Subcutaneous abdominal adipose tissue (tissue), 5 donors: ENCODE measurements around the gene GBE1.

ENCODE experiments used
- H3K27ac ChIP-seq: one replicate; pipeline ENCODE4 v1.7.0; 2013; ENCODE audit warnings: low read depth, mild to moderate bottlenecking, inconsistent platforms, low read length, moderate library complexity
- H3K27me3 ChIP-seq, 5 donors: one replicate each; pipeline ENCODE4 v1.7.0; 2013; ENCODE audit warnings: low read length in 5 of 5, inconsistent platforms in 1 of 5; ENCODE audit not compliant: control insufficient read depth in 5 of 5, insufficient read depth in 4 of 5
- H3K36me3 ChIP-seq, 5 donors: one replicate each; pipeline ENCODE4 v1.7.0; 2013; ENCODE audit warnings: low read length in 5 of 5; ENCODE audit not compliant: control insufficient read depth in 5 of 5, insufficient read depth in 5 of 5
- H3K4me1 ChIP-seq, 5 donors: one replicate each; pipeline ENCODE4 v1.7.0; 2013; ENCODE audit warnings: low read length in 5 of 5, mild to moderate bottlenecking in 3 of 5, moderate library complexity in 1 of 5; ENCODE audit not compliant: control insufficient read depth in 5 of 5, insufficient read depth in 5 of 5
- H3K4me3 ChIP-seq, 5 donors: one replicate each; pipeline ENCODE4 v1.7.0; 2013; ENCODE audit warnings: low read length in 5 of 5, low read depth in 1 of 5
- H3K9ac ChIP-seq, 5 donors: one replicate each; pipeline ENCODE4 v1.7.0; 2013; ENCODE audit warnings: low read length in 5 of 5, mild to moderate bottlenecking in 4 of 5, moderate library complexity in 3 of 5
- H3K9me3 ChIP-seq, 5 donors: one replicate each; pipeline ENCODE4 v1.7.0; 2013; ENCODE audit warnings: low read length in 5 of 5; ENCODE audit not compliant: control insufficient read depth in 5 of 5
- donor health status: healthy.
- donor health status: healthy.
- donor health status: healthy.
- donor health status: healthy.
- donor health status: healthy.

The GBE1 gene

DNA sequence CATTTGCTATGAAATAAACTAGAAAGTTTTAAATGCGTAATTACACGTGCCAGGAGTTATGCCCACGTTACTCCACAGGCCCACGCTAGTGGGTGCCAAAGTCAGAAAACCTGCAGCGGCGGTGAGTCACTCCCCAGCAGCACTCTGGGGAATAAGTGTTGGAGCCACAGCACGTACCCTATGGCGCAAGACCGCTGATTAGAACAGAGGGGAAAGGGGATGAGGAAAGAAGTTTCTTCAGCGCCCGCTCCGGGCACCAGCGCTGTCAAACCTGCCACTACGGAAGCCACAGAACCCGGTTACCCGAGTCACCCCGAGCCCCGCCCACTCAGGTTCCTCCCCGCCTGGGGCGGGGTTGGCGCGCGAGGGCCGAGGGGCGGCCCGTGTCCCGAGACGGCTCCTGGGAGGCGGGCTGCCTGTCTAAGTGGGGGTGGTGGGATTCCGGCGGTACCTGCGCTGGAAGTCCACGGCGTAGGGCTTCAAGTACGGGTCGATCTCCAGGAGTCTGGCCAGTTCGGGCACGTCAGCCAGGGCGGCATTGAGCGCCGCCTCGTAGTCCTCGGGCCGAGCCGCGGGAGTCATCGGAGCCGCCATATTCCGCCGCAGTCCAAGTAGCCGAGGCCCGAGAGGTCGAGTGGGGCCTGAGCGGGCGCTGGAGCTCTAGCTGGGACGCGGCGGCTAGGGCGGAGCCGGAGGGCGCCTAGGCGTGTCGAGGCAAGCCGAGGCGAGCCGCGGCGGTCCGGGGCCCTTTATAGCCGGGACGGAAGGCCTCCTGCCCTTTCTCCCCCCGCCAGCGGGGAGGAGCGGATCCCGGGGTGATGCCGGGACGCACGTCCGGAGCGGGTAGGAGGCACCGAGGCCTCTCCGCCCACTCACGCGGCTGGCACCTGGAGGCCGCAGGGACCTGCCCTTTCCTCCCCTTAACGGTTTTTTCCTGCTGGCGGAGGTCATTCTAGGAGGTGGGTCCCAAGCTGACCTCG, at the start of gene GBE1:
Gene GBE1, minus strand, starts transcription at position 722 of the 980 bp plus-strand sequence. Its CDS starts 128 bp downstream, at position 594.
- peaks cover 0 to 8% (median 4%) of the 10 kb centered on the region in 5 donors for H3K36me3 ChIP-seq
- peak within 1 kb of the TSS; percentile 70 to 86 (median 83) for H3K4me3 ChIP-seq
- no peaks in the 10 kb centered on the region for H3K27me3 ChIP-seq
- H3K9me3 ChIP-seq, result no peaks in the 10 kb centered on the region
- H3K9ac ChIP-seq, result peak within 1 kb of the TSS; percentile 87 to 98 (median 93)
- peak within 1 kb of the TSS; percentile 97 for H3K27ac ChIP-seq
- peaks cover 4 to 53% (median 47%) of the 10 kb centered on the region in 5 donors for H3K4me1 ChIP-seq

DNA sequence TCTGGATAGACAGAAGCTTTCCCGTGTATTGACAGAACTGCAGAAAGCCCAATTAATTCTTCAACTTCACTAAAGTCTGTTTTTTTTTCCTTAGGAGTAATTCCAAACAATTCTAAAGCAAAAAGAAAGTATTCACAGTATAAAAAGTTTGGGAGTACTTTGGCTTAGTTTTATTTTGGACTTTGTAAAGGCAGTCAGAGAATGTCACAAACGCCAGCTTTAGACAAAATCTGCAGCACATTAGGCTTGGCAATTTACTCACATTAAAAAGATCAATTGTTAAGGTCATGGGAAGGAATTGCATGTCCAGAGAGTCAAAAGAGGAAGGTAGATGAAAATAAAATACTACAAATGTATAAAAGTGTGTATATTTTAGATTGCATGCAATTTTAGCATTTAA, 47.5 kb upstream of the GBE1 start:
- no peak overlapping the region for H3K4me3 ChIP-seq
- H3K27ac ChIP-seq, result no peak overlapping the region
- H3K36me3 ChIP-seq, result no peaks in the 10 kb centered on the region
- H3K9me3 ChIP-seq, result no peaks in the 10 kb centered on the region
- H3K27me3 ChIP-seq, result no peaks in the 10 kb centered on the region
- H3K9ac ChIP-seq, result no peak overlapping the region
- H3K4me1 ChIP-seq, result no peaks in the 10 kb centered on the region

DNA sequence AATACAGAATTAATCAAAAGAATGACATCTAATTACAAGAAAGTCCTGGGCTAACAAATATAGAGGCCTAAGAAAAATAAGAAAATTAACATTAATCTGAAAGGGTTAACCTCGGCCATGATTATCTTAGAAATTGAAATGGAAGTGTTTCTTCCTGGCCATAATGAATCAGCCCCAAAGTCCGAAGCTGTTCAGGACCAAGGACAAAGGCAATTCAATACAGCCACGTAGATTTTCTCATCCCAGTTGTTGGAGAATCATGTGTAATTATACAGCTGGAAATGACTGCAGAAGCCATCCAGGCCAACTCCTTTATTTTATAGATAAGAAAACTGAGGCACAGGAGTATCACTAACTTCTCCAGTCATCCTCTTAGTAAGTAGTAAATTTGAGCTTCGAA, 38.0 kb upstream of the GBE1 start:
- Histone ChIP-seq H3K36me3 (no peaks in the 10 kb centered on the region), H3K9me3 (no peaks in the 10 kb centered on the region), H3K9ac (no peak overlapping the region), H3K27me3 (no peaks in the 10 kb centered on the region), H3K4me3 (no peak overlapping the region), H3K4me1 (no peaks in the 10 kb centered on the region), H3K27ac (no peak overlapping the region)

GRCh38 chr3:81793410-81793809, 32.0 kb upstream of the GBE1 start:
- no peaks in the 10 kb centered on the region for H3K9me3 ChIP-seq
- no peak overlapping the region for H3K4me3 ChIP-seq
- no peaks in the 10 kb centered on the region for H3K4me1 ChIP-seq
- no peaks in the 10 kb centered on the region for H3K27me3 ChIP-seq
- H3K27ac ChIP-seq, result no peak overlapping the region
- no peaks in the 10 kb centered on the region for H3K36me3 ChIP-seq
- no peak overlapping the region for H3K9ac ChIP-seq

- Histone ChIP-seq H3K27ac (no peak overlapping the region), H3K9me3 (no peaks in the 10 kb centered on the region), H3K36me3 (no peaks in the 10 kb centered on the region), H3K9ac (no peak overlapping the region), H3K27me3 (no peaks in the 10 kb centered on the region), H3K4me3 (no peak overlapping the region), H3K4me1 (no peaks in the 10 kb centered on the region)
These were observed 28.7 kb upstream of the GBE1 start for GRCh38 chr3:81790117-81790516.

DNA sequence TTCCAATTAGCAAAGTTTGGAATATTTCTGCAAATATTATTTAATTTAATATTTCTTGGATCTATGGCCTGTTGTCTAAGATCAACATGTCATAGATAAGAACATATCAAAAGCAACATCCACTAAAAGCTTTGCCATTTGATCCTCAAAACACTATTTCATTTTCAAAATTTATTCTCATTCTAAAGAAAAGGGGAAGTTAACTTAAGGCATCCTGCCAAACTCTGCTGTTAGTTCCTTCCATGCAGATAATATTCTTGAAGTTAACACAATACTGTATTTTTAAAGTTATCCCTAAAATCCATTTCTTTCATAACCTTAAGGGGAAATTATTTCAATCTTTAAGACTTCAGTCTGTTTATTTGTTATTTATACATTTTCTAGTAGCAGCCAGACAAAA, 28.2 kb upstream of the GBE1 start:
- H3K9ac ChIP-seq, result no peak overlapping the region
- H3K4me1 ChIP-seq, result no peaks in the 10 kb centered on the region
- no peaks in the 10 kb centered on the region for H3K9me3 ChIP-seq
- no peaks in the 10 kb centered on the region for H3K27me3 ChIP-seq
- H3K36me3 ChIP-seq, result no peaks in the 10 kb centered on the region
- no peak overlapping the region for H3K27ac ChIP-seq
- no peak overlapping the region for H3K4me3 ChIP-seq

DNA sequence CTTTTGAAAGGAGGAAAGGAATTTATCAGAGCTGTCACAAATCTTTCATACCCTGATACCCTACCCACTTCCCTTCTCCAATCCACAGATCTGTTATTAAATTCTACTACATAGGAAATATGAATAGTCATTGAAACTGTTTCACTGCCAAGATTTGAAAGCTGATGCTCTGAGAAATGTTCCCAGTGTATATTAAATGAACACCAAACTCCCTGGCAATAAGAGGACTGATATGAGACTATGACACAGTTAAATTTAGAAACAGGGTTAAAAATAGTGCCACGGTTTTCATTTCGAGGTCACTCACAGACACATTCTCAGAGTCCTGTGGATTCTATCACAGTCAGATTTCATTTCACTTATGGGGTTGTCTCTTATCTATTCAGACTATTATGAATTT, 27.2 kb upstream of the GBE1 start:
- H3K9ac ChIP-seq, result no peak overlapping the region
- H3K9me3 ChIP-seq, result no peaks in the 10 kb centered on the region
- H3K4me1 ChIP-seq, result no peaks in the 10 kb centered on the region
- no peaks in the 10 kb centered on the region for H3K27me3 ChIP-seq
- no peak overlapping the region for H3K27ac ChIP-seq
- no peaks in the 10 kb centered on the region for H3K36me3 ChIP-seq
- no peak overlapping the region for H3K4me3 ChIP-seq

DNA sequence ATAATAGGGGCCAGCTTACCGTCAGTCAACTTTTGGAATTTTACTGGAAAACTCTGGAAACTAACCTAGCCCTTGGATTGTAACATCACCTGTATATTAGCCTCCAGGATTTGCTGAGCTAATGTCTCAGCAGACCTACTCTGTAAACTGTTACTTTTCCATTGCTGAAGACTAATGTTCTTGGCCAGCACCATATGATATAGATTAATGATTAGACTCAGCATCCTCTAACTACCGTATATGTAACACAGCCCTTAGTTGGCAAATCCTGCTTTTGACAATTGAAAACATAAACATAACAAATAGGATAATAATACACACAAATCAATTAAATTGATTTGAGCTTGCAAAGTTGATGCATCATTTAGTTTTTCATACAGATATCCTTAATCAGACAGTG, 26.6 kb upstream of the GBE1 start:
- Histone ChIP-seq H3K27ac (no peak overlapping the region), H3K4me3 (no peak overlapping the region), H3K9ac (no peak overlapping the region), H3K27me3 (no peaks in the 10 kb centered on the region), H3K4me1 (no peaks in the 10 kb centered on the region), H3K36me3 (no peaks in the 10 kb centered on the region), H3K9me3 (no peaks in the 10 kb centered on the region)

DNA sequence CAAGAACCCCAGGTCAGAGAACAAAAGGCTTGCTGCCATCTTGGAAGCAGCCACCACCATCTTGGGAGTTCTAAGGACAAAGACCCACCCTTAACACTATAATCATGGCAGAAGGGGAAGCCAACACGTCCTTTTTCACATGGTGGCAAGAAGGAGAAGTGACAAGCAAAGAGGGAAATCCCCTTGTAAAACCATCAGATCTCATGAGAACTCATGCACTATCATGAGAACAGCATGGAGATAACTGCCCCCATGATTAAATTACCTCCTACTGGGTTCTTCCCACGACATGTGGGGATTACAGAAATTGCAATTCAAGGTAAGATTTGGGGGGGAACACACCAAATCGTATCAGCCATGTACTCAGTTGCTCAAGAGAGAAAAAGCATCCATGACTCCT, 21.1 kb upstream of the GBE1 start:
- peaks cover 0 to 14% (median 4%) of the 10 kb centered on the region in 5 donors for H3K4me1 ChIP-seq
- no peak overlapping the region for H3K9ac ChIP-seq
- no peaks in the 10 kb centered on the region for H3K27me3 ChIP-seq
- no peaks in the 10 kb centered on the region for H3K9me3 ChIP-seq
- H3K4me3 ChIP-seq, result no peak overlapping the region
- no peaks in the 10 kb centered on the region for H3K36me3 ChIP-seq
- H3K27ac ChIP-seq, result no peak overlapping the region

DNA sequence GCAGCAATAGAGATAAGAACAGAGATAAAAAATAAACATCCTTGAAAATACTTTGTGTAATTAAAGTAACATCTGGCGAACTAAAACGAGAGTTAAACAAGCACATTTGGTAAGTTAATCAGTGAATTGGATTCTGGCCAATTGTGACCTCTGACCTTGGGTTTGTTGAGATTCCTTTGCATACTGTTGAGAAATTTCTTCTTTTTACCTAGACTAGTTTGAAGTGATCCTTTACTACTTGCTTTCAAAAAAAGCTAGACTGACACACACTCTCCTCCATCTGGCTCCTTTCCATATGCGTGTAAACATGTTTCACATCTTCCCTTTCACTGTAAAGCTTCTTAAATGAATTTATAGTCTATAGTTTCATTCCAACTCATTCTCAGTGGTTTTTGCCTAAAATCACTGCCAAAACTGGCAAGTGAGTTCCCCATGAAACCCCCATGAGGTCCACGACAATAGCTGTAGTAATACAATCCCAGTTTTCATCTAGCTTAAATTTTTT, 17.3 kb upstream of the GBE1 start:
- Histone ChIP-seq H3K4me3 (no peak overlapping the region), H3K27ac (peak overlapping the region; percentile 59), H3K4me1 (peaks cover 0 to 14% (median 4%) of the 10 kb centered on the region in 5 donors), H3K9ac (no peak overlapping the region), H3K9me3 (no peaks in the 10 kb centered on the region), H3K27me3 (no peaks in the 10 kb centered on the region), H3K36me3 (no peaks in the 10 kb centered on the region)
